PC-3 (cell line): ENCODE results near the gene KCNQ5. TPM values are rescaled to one million over a fixed set of nuclear protein-coding genes. Genes with fewer than 3 reads are reported as not detected.

Source experiments
- ATAC-seq: fragments of 200-7000 bp; cut with Tn5 transposase; 2 replicates; pipeline ENCODE4 v1.9.1; 2020; ENCODE audit warnings: mild to moderate bottlenecking, moderate library complexity
- BruUV-seq: library from RNA; stranded (reverse); fragments of 400-500 nt; replicated peaks from 2 replicates; lab custom pipeline; 2021; lab: Mats Ljungman, UMichigan
- CTCF ChIA-PET: fragments of 300-600 bp; sonication (Branson Sonifier 250); formaldehyde crosslinking; loops from one replicate; lab custom pipeline; 2022; ENCODE audit warnings: antibody characterized with exemption; lab: Charles Lee
- POLR2A ChIA-PET: fragments of 300-600 bp; sonication (Branson Sonifier 250); formaldehyde crosslinking; loops from one replicate; lab custom pipeline; 2022; ENCODE audit warnings: antibody characterized with exemption; ENCODE audit not compliant: unreplicated experiment; lab: Charles Lee
- DNase-seq: peaks from one replicate; pipeline ENCODE4 v3.0.0-alpha.2; 2015
- H2AFZ ChIP-seq: fragments of 300-600 bp; sonication (generic); 2 replicates; pipeline ENCODE4 v1.6.0; 2016; ENCODE audit warnings: antibody characterized with exemption, low read length
- H3F3A ChIP-seq: fragments of 300-600 bp; sonication (generic); one replicate; pipeline ENCODE4 v1.6.0; 2017; ENCODE audit warnings: antibody characterized with exemption, low read length, control low read depth, mild to moderate bottlenecking; ENCODE audit not compliant: unreplicated experiment
- H3K27ac ChIP-seq: fragments of 300-600 bp; sonication (generic); 2 replicates; pipeline ENCODE4 v1.5.1; 2016; ENCODE audit warnings: mild to moderate bottlenecking, low read length
- H3K27me3 ChIP-seq: fragments of 300-600 bp; sonication (generic); 2 replicates; pipeline ENCODE4 v1.6.1; 2016; ENCODE audit warnings: low read length, mixed read lengths
- H3K36me3 ChIP-seq: fragments of 300-600 bp; sonication (generic); 2 replicates; pipeline ENCODE4 v1.6.1; 2016; ENCODE audit warnings: low read depth, mixed run types, low read length, mixed read lengths
- H3K4me1 ChIP-seq: fragments of 300-600 bp; sonication (generic); 2 replicates; pipeline ENCODE4 v1.5.1; 2016; ENCODE audit warnings: low read length; ENCODE audit not compliant: insufficient read depth
- H3K4me2 ChIP-seq: fragments of 300-600 bp; sonication (generic); 2 replicates; pipeline ENCODE4 v1.6.0; 2016; ENCODE audit warnings: low read length
- H3K4me3 ChIP-seq: fragments of 300-600 bp; sonication (generic); 2 replicates; pipeline ENCODE4 v1.5.1; 2016; ENCODE audit warnings: mild to moderate bottlenecking, low read length, mixed read lengths
- H3K79me2 ChIP-seq: fragments of 300-600 bp; sonication (generic); 2 replicates; pipeline ENCODE4 v1.6.1; 2017; ENCODE audit warnings: low read length, mixed read lengths
- H3K9ac ChIP-seq: fragments of 300-600 bp; sonication (generic); 2 replicates; pipeline ENCODE4 v1.6.0; 2016; ENCODE audit warnings: mild to moderate bottlenecking, low read length
- H3K9me2 ChIP-seq: fragments of 300-600 bp; sonication (generic); replicated peaks from 2 replicates; pipeline ENCODE4 v1.6.1; 2016; ENCODE audit warnings: mixed run types, low read length, mixed read lengths
- H3K9me3 ChIP-seq: fragments of 300-600 bp; sonication (generic); 2 replicates; pipeline ENCODE4 v1.6.1; 2016; ENCODE audit warnings: low read length, mixed read lengths
- H4K20me1 ChIP-seq: fragments of 300-600 bp; sonication (generic); 2 replicates; pipeline ENCODE4 v1.6.1; 2016; ENCODE audit warnings: low read length, mixed read lengths
- EZH2 ChIP-seq: fragments of 300-600 bp; sonication (generic); IDR thresholded peaks from one replicate; pipeline ENCODE4 v1.6.1; 2017; ENCODE audit warnings: antibody characterized with exemption, mild to moderate bottlenecking, low read length; ENCODE audit not compliant: unreplicated experiment
- EZH2phosphoT487 ChIP-seq: fragments of 300-600 bp; sonication (generic); IDR thresholded peaks from 2 replicates; pipeline ENCODE4 v1.6.1; 2018; ENCODE audit warnings: mild to moderate bottlenecking, antibody characterized with exemption, low read length, borderline replicate concordance
- intact Hi-C: fragments of 100-400 bp; cut with micrococcal nuclease; formaldehyde crosslinking; loops from 2 replicates; pipeline ENCODE4 v1.9.0; 2023
- total RNA-seq: library from RNA; depleted of rRNA; stranded (reverse); fragments of >200 nt; gene quantifications from 2 replicates; pipeline ENCODE4 v1.2.3, GENCODE V29; 2014
- TF ChIP-seq, protein P1 (sequence below): fragments of 300-600 bp; sonication (generic); conservative IDR thresholded peaks from 2 replicates; pipeline ENCODE4 v1.5.1; 2017; ENCODE audit warnings: antibody characterized with exemption, low read depth, mild to moderate bottlenecking, low read length

Gene KCNQ5
- total RNA-seq, 1 experiment from 2014 or later = not detected

DNA sequence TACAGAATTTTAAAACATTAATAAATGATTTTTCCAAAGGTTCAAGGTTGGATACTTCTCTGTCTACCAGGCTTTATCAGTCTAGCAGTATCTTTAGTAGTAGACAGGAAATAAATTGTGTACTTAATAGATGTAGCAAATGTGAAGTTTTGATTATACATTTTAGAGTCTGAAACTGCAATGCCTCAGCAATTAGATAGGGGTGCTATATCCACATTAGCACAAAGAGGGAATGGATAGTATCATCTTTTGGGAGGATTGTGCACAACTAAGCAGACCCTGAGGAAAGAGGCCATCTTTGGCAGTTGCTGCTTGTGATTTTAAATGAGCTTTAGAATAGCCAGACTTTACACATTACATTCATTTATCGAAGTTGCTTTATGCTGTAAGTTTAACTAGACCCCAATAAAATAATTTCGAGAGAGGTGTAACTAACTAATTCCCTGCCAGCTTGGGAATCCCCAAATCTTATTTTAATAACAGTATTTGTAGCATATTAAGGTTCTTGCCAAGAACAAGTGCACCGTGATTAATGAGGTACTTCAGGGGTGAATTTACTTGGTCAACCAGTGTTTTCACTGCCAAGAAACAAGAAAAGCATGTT, 2.8 kb downstream of the KCNQ5 start:
- ATAC-seq = no peak
- Histone ChIP-seq H3F3A (no peaks in the 10 kb centered on the region), H3K9ac (no peak overlapping the region), H3K4me2 (no peak overlapping the region), H3K9me3 (no peaks in the 10 kb centered on the region), H4K20me1 (no peaks in the 10 kb centered on the region), H3K4me3 (no peak overlapping the region), H2AFZ (no peak overlapping the region), H3K36me3 (no peaks in the 10 kb centered on the region), H3K27ac (no peak overlapping the region), H3K9me2 (no peaks in the 10 kb centered on the region), H3K79me2 (no peaks in the 10 kb centered on the region), H3K27me3 (no peaks in the 10 kb centered on the region), H3K4me1 (no peaks in the 10 kb centered on the region)
- ChIA-PET CTCF (no interaction called here), POLR2A (no interaction called here)
- no TSS peak for BruUV-seq
- peak; percentile 42 for DNase-seq
- intact Hi-C loops = no loop called here
- TF ChIP-seq, protein P1, sequence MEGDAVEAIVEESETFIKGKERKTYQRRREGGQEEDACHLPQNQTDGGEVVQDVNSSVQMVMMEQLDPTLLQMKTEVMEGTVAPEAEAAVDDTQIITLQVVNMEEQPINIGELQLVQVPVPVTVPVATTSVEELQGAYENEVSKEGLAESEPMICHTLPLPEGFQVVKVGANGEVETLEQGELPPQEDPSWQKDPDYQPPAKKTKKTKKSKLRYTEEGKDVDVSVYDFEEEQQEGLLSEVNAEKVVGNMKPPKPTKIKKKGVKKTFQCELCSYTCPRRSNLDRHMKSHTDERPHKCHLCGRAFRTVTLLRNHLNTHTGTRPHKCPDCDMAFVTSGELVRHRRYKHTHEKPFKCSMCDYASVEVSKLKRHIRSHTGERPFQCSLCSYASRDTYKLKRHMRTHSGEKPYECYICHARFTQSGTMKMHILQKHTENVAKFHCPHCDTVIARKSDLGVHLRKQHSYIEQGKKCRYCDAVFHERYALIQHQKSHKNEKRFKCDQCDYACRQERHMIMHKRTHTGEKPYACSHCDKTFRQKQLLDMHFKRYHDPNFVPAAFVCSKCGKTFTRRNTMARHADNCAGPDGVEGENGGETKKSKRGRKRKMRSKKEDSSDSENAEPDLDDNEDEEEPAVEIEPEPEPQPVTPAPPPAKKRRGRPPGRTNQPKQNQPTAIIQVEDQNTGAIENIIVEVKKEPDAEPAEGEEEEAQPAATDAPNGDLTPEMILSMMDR = peak; percentile 74
- no peak for TF ChIP-seq EZH2

DNA sequence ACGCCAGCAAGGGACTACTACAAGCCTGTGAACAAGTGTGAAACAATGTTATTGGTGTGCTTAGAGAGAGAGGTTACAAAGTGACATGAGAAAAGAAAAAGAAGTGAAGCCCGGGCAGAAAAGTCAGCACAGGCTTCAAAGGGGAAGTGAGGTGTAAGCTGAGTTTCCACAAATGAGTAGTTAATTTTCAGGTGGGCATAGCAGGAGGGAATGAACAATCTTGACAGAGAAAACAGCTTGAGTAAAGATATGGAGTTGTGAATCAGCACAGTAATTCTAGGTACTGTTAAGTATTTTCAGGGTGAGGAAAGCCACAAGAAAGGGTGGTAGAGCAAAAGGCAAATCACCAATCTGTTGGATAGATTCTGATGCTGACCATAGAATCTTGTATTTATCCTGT, 4.3 kb downstream of the KCNQ5 start:
- CTCF ChIA-PET = no interaction called here
- no peaks in the 10 kb centered on the region for H3F3A ChIP-seq
- no peaks in the 10 kb centered on the region for H3K4me1 ChIP-seq
- no peaks in the 10 kb centered on the region for H3K9me3 ChIP-seq
- H3K9ac ChIP-seq = no peak overlapping the region
- no peaks in the 10 kb centered on the region for H3K27me3 ChIP-seq
- no peak overlapping the region for H3K4me2 ChIP-seq
- POLR2A ChIA-PET = no interaction called here
- TF ChIP-seq EZH2phosphoT487 (no peak), EZH2 (no peak)
- TF ChIP-seq, protein P1 = no peak
- H3K79me2 ChIP-seq = no peaks in the 10 kb centered on the region
- no peak overlapping the region for H3K4me3 ChIP-seq
- no peaks in the 10 kb centered on the region for H4K20me1 ChIP-seq
- no peak for ATAC-seq
- no peaks in the 10 kb centered on the region for H3K9me2 ChIP-seq
- no peak for DNase-seq
- no peaks in the 10 kb centered on the region for H3K36me3 ChIP-seq
- no peak overlapping the region for H2AFZ ChIP-seq
- intact Hi-C loops = no loop called here
- no TSS peak for BruUV-seq
- no peak overlapping the region for H3K27ac ChIP-seq

DNA sequence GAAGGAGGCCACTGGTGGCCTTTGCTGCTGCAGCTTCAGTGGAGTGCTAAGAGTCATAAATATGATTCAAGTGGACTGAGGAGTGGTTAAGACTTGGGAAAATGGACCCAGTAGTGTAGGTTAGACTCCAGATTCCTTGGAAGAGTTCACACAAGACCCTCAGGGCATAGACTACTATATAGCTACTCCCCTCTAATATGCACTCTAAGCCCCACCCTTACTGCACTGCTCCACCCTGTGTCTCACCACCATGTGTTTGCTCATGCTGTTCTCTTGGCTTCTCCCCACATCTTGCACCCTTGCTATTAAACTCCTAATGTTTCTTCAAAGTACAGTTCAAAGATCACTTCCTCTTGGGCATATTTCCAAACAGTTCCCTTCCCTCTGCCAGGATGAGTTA, 5.7 kb downstream of the KCNQ5 start:
- H3K4me2 ChIP-seq = no peak overlapping the region
- H3K27me3 ChIP-seq = no peaks in the 10 kb centered on the region
- H3K9ac ChIP-seq = no peak overlapping the region
- no peaks in the 10 kb centered on the region for H3K4me1 ChIP-seq
- no peaks in the 10 kb centered on the region for H4K20me1 ChIP-seq
- ChIA-PET POLR2A (no interaction called here), CTCF (no interaction called here)
- no TSS peak for BruUV-seq
- no peak for ATAC-seq
- H3K27ac ChIP-seq = no peak overlapping the region
- intact Hi-C loops = no loop called here
- H3K4me3 ChIP-seq = no peak overlapping the region
- TF ChIP-seq EZH2 (no peak), EZH2phosphoT487 (no peak)
- TF ChIP-seq, protein P1 = no peak
- H2AFZ ChIP-seq = no peak overlapping the region
- no peaks in the 10 kb centered on the region for H3K79me2 ChIP-seq
- H3F3A ChIP-seq = no peaks in the 10 kb centered on the region
- H3K36me3 ChIP-seq = no peaks in the 10 kb centered on the region
- DNase-seq = no peak
- H3K9me2 ChIP-seq = no peaks in the 10 kb centered on the region
- no peaks in the 10 kb centered on the region for H3K9me3 ChIP-seq
